ENCODE data around the gene GRAMD1B.

Gene GRAMD1B

GRCh38 chr11:123580557-123581275 is 150.6 kb downstream of the GRAMD1B start:
- no peaks in the 10 kb centered on the region for H4K20me1 ChIP-seq (ENCODE audit: insufficient read depth)
- peak overlapping the region; percentile 42 for H3K4me2 ChIP-seq
- H3K36me3 ChIP-seq (ENCODE audit: insufficient read depth): no peaks in the 10 kb centered on the region
- H3K27ac ChIP-seq: no peak overlapping the region
- H3K9ac ChIP-seq: no peak overlapping the region
- no peak overlapping the region for H2AFZ ChIP-seq (ENCODE audit: low read depth)
- no peaks in the 10 kb centered on the region for H3K27me3 ChIP-seq (ENCODE audit: insufficient read depth, low read depth)
- no peak overlapping the region for H3K4me3 ChIP-seq (IDR thresholded peaks at IDR 0.05; ENCODE audit: insufficient read depth, low read depth, low read length)
- no peaks in the 10 kb centered on the region for H3K4me1 ChIP-seq (ENCODE audit: low read depth, poor library complexity, severe bottlenecking)
- peak; percentile 72 for TF ChIP-seq CTCF (conservative IDR thresholded peaks at IDR 0.05; ENCODE audit: low read depth, low read length)
- H3K79me2 ChIP-seq (ENCODE audit: insufficient read depth, low read depth): no peaks in the 10 kb centered on the region

- Histone ChIP-seq H3K36me3 (ENCODE audit: insufficient read depth) (no peaks in the 10 kb centered on the region), H3K4me1 (ENCODE audit: low read depth, poor library complexity, severe bottlenecking) (no peaks in the 10 kb centered on the region), H3K79me2 (ENCODE audit: insufficient read depth, low read depth) (no peaks in the 10 kb centered on the region), H3K9ac (no peak overlapping the region), H3K27ac (no peak overlapping the region), H3K4me2 (no peak overlapping the region), H2AFZ (ENCODE audit: low read depth) (no peak overlapping the region), H3K27me3 (ENCODE audit: insufficient read depth, low read depth) (no peaks in the 10 kb centered on the region), H3K4me3 (IDR thresholded peaks at IDR 0.05; ENCODE audit: insufficient read depth, low read depth, low read length) (no peak overlapping the region), H4K20me1 (ENCODE audit: insufficient read depth) (no peaks in the 10 kb centered on the region)
- no peak for TF ChIP-seq CTCF (conservative IDR thresholded peaks at IDR 0.05; ENCODE audit: low read depth, low read length)
Measured at GRCh38 chr11:123581651-123582399, 151.8 kb downstream of the GRAMD1B start.

GRCh38 chr11:123582992-123583504 is 153.0 kb downstream of the GRAMD1B start:
- TF ChIP-seq CTCF (conservative IDR thresholded peaks at IDR 0.05; ENCODE audit: low read depth, low read length): no peak
- no peak overlapping the region for H3K9ac ChIP-seq
- no peak overlapping the region for H2AFZ ChIP-seq (ENCODE audit: low read depth)
- no peak overlapping the region for H3K27ac ChIP-seq
- H3K27me3 ChIP-seq (ENCODE audit: insufficient read depth, low read depth): no peaks in the 10 kb centered on the region
- H3K4me2 ChIP-seq: no peak overlapping the region
- no peaks in the 10 kb centered on the region for H3K79me2 ChIP-seq (ENCODE audit: insufficient read depth, low read depth)
- no peaks in the 10 kb centered on the region for H4K20me1 ChIP-seq (ENCODE audit: insufficient read depth)
- H3K4me3 ChIP-seq (IDR thresholded peaks at IDR 0.05; ENCODE audit: insufficient read depth, low read depth, low read length): no peak overlapping the region
- no peaks in the 10 kb centered on the region for H3K36me3 ChIP-seq (ENCODE audit: insufficient read depth)
- no peaks in the 10 kb centered on the region for H3K4me1 ChIP-seq (ENCODE audit: low read depth, poor library complexity, severe bottlenecking)

- Histone ChIP-seq H4K20me1 (ENCODE audit: insufficient read depth) (no peaks in the 10 kb centered on the region), H3K4me3 (IDR thresholded peaks at IDR 0.05; ENCODE audit: insufficient read depth, low read depth, low read length) (no peak overlapping the region), H3K27ac (no peak overlapping the region), H3K27me3 (ENCODE audit: insufficient read depth, low read depth) (no peaks in the 10 kb centered on the region), H3K9ac (no peak overlapping the region), H3K36me3 (ENCODE audit: insufficient read depth) (no peaks in the 10 kb centered on the region), H3K4me2 (no peak overlapping the region), H2AFZ (ENCODE audit: low read depth) (no peak overlapping the region), H3K79me2 (ENCODE audit: insufficient read depth, low read depth) (no peaks in the 10 kb centered on the region), H3K4me1 (ENCODE audit: low read depth, poor library complexity, severe bottlenecking) (no peaks in the 10 kb centered on the region)
- no peak for TF ChIP-seq CTCF (conservative IDR thresholded peaks at IDR 0.05; ENCODE audit: low read depth, low read length)
Measured at GRCh38 chr11:123584186-123584585, 154.1 kb downstream of the GRAMD1B start.

Measured in KMS-11 (cell line).